CD4-positive, alpha-beta T cell (primary cell): ENCODE data around the gene REXO4. TPM values are rescaled to one million over a fixed set of nuclear protein-coding genes. Genes with fewer than 3 reads are reported as not detected.

Source experiments
- ATAC-seq: fragments of 200-7000 bp; cut with Tn5 transposase; one replicate; pipeline ENCODE4 v1.10.0; 2022; ENCODE audit warnings: mild to moderate bottlenecking; ENCODE audit not compliant: poor library complexity
- CTCF ChIA-PET: fragments of 350-600 bp; sonication (Branson Sonifier 250); formaldehyde crosslinking; loops from one replicate; lab custom pipeline; 2021; ENCODE audit warnings: antibody characterized with exemption, inconsistent platforms; lab: Charles Lee
- POLR2A ChIA-PET: fragments of 350-600 bp; sonication (Branson Sonifier 250); formaldehyde crosslinking; loops from one replicate; lab custom pipeline; 2021; ENCODE audit warnings: antibody characterized with exemption, inconsistent platforms; lab: Charles Lee
- DNase-seq, 14 experiments: peaks; one replicate each; pipeline ENCODE4 v3.0.0-alpha.2; 2013 to 2020; ENCODE audit warnings: mixed read lengths in 2 of 14
- H3K27ac ChIP-seq, 2 donors: one replicate each; pipeline versions ENCODE4 v1.5.1 to v1.7.0; 2013; ENCODE audit warnings: low read length in 2 of 2, low read depth in 1 of 2, mild to moderate bottlenecking in 1 of 2
- H3K27me3 ChIP-seq, 2 experiments: 1 replicate in 1 of 2; 2 replicates in 1 of 2; pipeline versions ENCODE4 v1.6.1 to v1.7.0; 2013; ENCODE audit warnings: low read length in 2 of 2, control low read depth in 1 of 2, mild to moderate bottlenecking in 1 of 2, moderate library complexity in 1 of 2; ENCODE audit not compliant: insufficient read depth in 2 of 2, control insufficient read depth in 1 of 2
- H3K36me3 ChIP-seq: one replicate; pipeline ENCODE4 v1.6.1; 2013; ENCODE audit warnings: low read length, control low read depth; ENCODE audit not compliant: insufficient read depth
- H3K4me1 ChIP-seq: one replicate; pipeline ENCODE4 v1.6.1; 2013; ENCODE audit warnings: low read length, control low read depth; ENCODE audit not compliant: insufficient read depth
- H3K4me3 ChIP-seq: one replicate; pipeline ENCODE4 v1.5.1; 2013; ENCODE audit warnings: mild to moderate bottlenecking, low read length, moderate library complexity
- H3K9me3 ChIP-seq, 2 experiments: 1 replicate in 1 of 2; 2 replicates in 1 of 2; pipeline versions ENCODE4 v1.6.1 to v1.7.0; 2013; ENCODE audit warnings: low read length in 2 of 2, mild to moderate bottlenecking in 2 of 2, control low read depth in 1 of 2, moderate library complexity in 1 of 2; ENCODE audit not compliant: control insufficient read depth in 1 of 2, insufficient read depth in 1 of 2
- H3K27ac Mint-ChIP-seq: one replicate; pipeline ENCODE4 v1.8.0; 2020; ENCODE audit warnings: mixed read lengths
- H3K27me3 Mint-ChIP-seq: one replicate; pipeline ENCODE4 v1.8.0; 2021; ENCODE audit warnings: mixed read lengths
- H3K36me3 Mint-ChIP-seq: one replicate; pipeline ENCODE4 v1.8.0; 2021; ENCODE audit warnings: low read depth, mixed read lengths
- H3K4me1 Mint-ChIP-seq: one replicate; pipeline ENCODE4 v1.8.0; 2021; ENCODE audit warnings: low read depth, mixed read lengths
- H3K4me3 Mint-ChIP-seq: one replicate; pipeline ENCODE4 v1.8.0; 2020; ENCODE audit warnings: mild to moderate bottlenecking, mixed read lengths
- H3K9me3 Mint-ChIP-seq: one replicate; pipeline ENCODE4 v1.8.0; 2020; ENCODE audit warnings: mixed read lengths
- CTCF ChIP-seq: fragments of 200-600 bp; IDR thresholded peaks from one replicate; pipeline ENCODE4 v1.8.0; 2022; ENCODE audit warnings: antibody characterized with exemption, mild to moderate bottlenecking
- intact Hi-C, 2 experiments: fragments of 100-400 bp; cut with DNase I in 1 of 2; cut with micrococcal nuclease in 1 of 2; formaldehyde crosslinking; loops; one replicate each; pipeline versions ENCODE4 v1.15.1 to v1.9.0; 2023 to 2025; cut with DNase I, micrococcal nuclease
- total RNA-seq, 174 experiments: library from RNA in 2 of 174; stranded (reverse) in 2 of 174; gene quantifications; one replicate each; pipeline ENCODE4 v1.2.3 and lab custom pipeline; 2021 to 2026

The REXO4 gene
- total RNA-seq, 2 experiments from 2014 or later, result 17.3 to 18.5 TPM

- peaks cover 43% of the 10 kb centered on the region for H3K36me3 ChIP-seq
- H3K9me3 ChIP-seq, result no peaks in the 10 kb centered on the region
- H3K4me3 ChIP-seq, result peak overlapping the region; percentile 40
- peak overlapping the region; percentile 79 to 88 for H3K27ac ChIP-seq
- intact Hi-C loops, result loop anchor here (1.0 to 2.0 kb wide), 4 partner anchors 14 to 184 kb away; partner anchors contain the start of genes SURF1 (in 2 of the 2), SURF2 (in 2 of the 2), MED22 (in 1 of the 2) and RPL7A (in 1 of the 2)
- H3K27me3 ChIP-seq, result no peaks in the 10 kb centered on the region
- Mint-ChIP-seq H3K4me1 (peaks cover 64% of the 10 kb centered on the region), H3K4me3 (peak overlapping the region; percentile 72), H3K27ac (peak overlapping the region; percentile 94), H3K9me3 (no peaks in the 10 kb centered on the region), H3K36me3 (peaks cover 53% of the 10 kb centered on the region), H3K27me3 (no peaks in the 10 kb centered on the region)
- POLR2A ChIA-PET, result interaction anchor here (0.6 to 8.7 kb wide), 14 partner anchors 9 to 237 kb away, joined by 3 to 109 read pairs (median 4); partner anchors contain the start of genes MED22, RPL7A, SLC2A6 and SURF1
- peaks cover 91% of the 10 kb centered on the region for H3K4me1 ChIP-seq
- CTCF ChIA-PET, result interaction anchor here (1.0 to 1.8 kb wide), 8 partner anchors 12 to 341 kb away, joined by 3 to 19 read pairs (median 7); partner anchors contain the start of genes GTF3C5, MED22, RPL7A and SURF1
- peak; percentile 36 for TF ChIP-seq CTCF
- peak; percentile 50 to 87 (median 62) for DNase-seq
- peak; percentile 61 for ATAC-seq
Observed at GRCh38 chr9:133371261-133371711, 46.5 kb downstream of the REXO4 start.

DNA sequence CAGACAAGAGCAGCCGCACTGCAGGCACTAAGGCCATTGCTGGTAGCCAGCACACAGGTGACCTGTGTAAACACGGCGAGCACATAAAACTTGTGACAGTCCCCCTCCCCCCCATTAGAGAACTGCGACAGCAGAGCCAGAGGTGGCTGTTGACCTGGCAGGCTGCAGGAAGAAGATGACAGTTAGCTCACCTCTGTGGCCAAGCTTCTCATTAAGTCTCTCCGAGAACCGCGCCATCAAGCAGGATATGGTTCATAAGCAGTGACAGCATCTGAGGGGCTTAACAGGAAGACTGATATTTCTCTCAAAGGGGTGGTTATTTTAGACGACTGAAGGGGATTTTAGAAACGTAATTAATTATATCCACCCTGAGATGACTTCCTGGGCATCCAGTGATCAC is 47.1 kb downstream of the REXO4 start:
- no peaks in the 10 kb centered on the region for H3K27me3 ChIP-seq
- ChIA-PET CTCF (interaction anchor here (1.0 to 1.8 kb wide), 8 partner anchors 11 to 340 kb away, joined by 3 to 19 read pairs (median 7); partner anchors contain the start of genes GTF3C5, MED22, RPL7A and SURF1), POLR2A (interaction anchor here (0.6 to 8.7 kb wide), 12 partner anchors 8 to 237 kb away, joined by 3 to 109 read pairs (median 4); partner anchors contain the start of genes MED22, RPL7A, SLC2A6 and SURF1)
- TF ChIP-seq CTCF, result no peak
- no peaks in the 10 kb centered on the region for H3K9me3 ChIP-seq
- peaks cover 70% of the 10 kb centered on the region for H3K4me1 Mint-ChIP-seq
- intact Hi-C loops, result loop anchor here (1.0 to 2.0 kb wide), 4 partner anchors 14 to 184 kb away; partner anchors contain the start of genes SURF1 (in 2 of the 2), SURF2 (in 2 of the 2), MED22 (in 1 of the 2) and RPL7A (in 1 of the 2)
- peaks cover 89% of the 10 kb centered on the region for H3K4me1 ChIP-seq
- H3K27ac ChIP-seq, result peak overlapping the region; percentile 79 to 88
- no peaks in the 10 kb centered on the region for H3K27me3 Mint-ChIP-seq
- peaks cover 59% of the 10 kb centered on the region for H3K36me3 Mint-ChIP-seq
- peaks cover 49% of the 10 kb centered on the region for H3K36me3 ChIP-seq
- ATAC-seq, result peak; percentile 48
- peak overlapping the region; percentile 94 for H3K27ac Mint-ChIP-seq
- H3K4me3 ChIP-seq, result peak overlapping the region; percentile 40
- DNase-seq, result peak in 10 of 14 experiments; percentile 24 to 88 (median 50)
- H3K9me3 Mint-ChIP-seq, result no peaks in the 10 kb centered on the region
- peak overlapping the region; percentile 72 for H3K4me3 Mint-ChIP-seq

DNA sequence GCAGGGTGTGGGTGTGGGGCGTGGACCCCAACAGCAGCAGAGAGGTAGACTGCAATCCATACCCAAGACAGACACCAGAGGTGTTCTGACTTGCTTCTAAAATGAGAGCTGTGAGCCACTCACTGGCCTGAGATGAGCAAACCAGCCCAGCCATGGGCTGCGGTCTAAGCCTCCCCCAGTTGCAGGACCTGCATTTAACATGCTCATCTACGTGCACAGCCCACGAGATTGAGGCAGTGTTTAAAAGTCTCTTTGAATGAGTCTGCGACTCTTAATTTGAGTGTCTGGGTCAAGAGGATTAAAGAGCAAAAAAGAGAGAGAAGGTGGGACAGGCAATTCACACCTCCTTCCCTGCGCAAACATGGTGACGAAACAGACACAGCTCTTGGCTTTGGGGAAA is 47.9 kb downstream of the REXO4 start:
- H3K27me3 ChIP-seq, result no peaks in the 10 kb centered on the region
- H3K27me3 Mint-ChIP-seq, result no peaks in the 10 kb centered on the region
- H3K4me3 Mint-ChIP-seq, result peak overlapping the region; percentile 72
- H3K36me3 Mint-ChIP-seq, result peaks cover 64% of the 10 kb centered on the region
- ChIA-PET CTCF (interaction anchor here (0.9 kb wide), 1 partner anchor 14 kb away, joined by 3 read pairs; the partner anchor contains the start of genes SURF1 and SURF2), POLR2A (interaction anchor here (3.4 to 8.7 kb wide), 2 partner anchors 12 to 21 kb away, joined by 31 to 109 read pairs; partner anchors contain the start of genes MED22, RPL7A, SURF1 and SURF2)
- no peak for TF ChIP-seq CTCF
- peaks cover 57% of the 10 kb centered on the region for H3K36me3 ChIP-seq
- intact Hi-C loops, result loop anchor here (2.0 kb wide), 3 partner anchors 13 to 183 kb away; partner anchors contain the start of genes SURF1 (in 2 of the 2), SURF2 (in 2 of the 2) and SURF6 (in 1 of the 2)
- H3K4me1 ChIP-seq, result peaks cover 86% of the 10 kb centered on the region
- H3K27ac ChIP-seq, result peak overlapping the region; percentile 79 to 88
- no peaks in the 10 kb centered on the region for H3K9me3 Mint-ChIP-seq
- DNase-seq (peak in 1 of 14 experiments; percentile 26), ATAC-seq (no peak)
- H3K4me3 ChIP-seq, result peak overlapping the region; percentile 40
- peaks cover 70% of the 10 kb centered on the region for H3K4me1 Mint-ChIP-seq
- H3K9me3 ChIP-seq, result no peaks in the 10 kb centered on the region
- H3K27ac Mint-ChIP-seq, result peak overlapping the region; percentile 94
